ENCODE results near the gene ANKS1A.
A peak's percentile ranks its signal among the peaks of the same experiment; 100 is the strongest.

ANKS1A gene

DNA sequence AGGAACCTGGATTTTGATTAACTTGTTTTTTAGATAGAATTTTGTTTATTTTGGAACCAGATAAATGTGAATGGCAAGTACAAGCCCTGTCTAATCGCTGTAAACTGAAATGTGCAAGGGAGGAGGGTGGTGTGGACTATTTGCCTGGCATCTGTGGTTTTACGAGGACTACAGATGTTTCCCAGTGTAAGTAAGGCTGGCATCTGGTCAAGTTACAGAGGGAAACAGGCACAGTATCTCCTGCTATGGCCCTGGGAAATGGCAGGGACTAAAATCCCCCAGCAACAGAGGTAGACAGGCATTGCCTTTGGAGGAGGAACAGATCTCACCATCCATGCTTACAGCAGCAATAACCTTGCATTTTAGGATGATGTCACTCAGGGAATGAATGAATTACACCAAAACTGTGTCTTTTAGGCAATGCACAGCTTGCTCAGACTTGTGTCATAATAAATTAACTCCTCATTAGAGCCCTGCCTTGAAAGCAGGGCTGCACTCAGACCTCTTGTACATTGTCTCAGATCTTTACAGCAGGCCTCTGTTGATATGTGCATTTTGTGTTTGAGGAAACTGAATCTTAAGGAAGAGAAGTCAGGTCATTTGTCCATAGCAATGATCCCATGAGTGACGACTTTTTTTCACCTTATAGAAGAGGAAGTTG, 155.8 kb downstream of the ANKS1A start:
- DNase-seq: peak; percentile 89

- DNase-seq: no peak
These were observed 157.0 kb downstream of the ANKS1A start for GRCh38 chr6:35046103-35046502.

- no peak for DNase-seq
These were observed 157.8 kb downstream of the ANKS1A start for GRCh38 chr6:35046862-35047261.

- DNase-seq: no peak
These were observed 158.4 kb downstream of the ANKS1A start for GRCh38 chr6:35047265-35048011.

GRCh38 chr6:35048031-35048613, 159.1 kb downstream of the ANKS1A start:
- DNase-seq: no peak

GRCh38 chr6:35048631-35049083, 159.6 kb downstream of the ANKS1A start:
- DNase-seq: no peak

GRCh38 chr6:35049156-35049735, 160.2 kb downstream of the ANKS1A start:
- no peak for DNase-seq

DNA sequence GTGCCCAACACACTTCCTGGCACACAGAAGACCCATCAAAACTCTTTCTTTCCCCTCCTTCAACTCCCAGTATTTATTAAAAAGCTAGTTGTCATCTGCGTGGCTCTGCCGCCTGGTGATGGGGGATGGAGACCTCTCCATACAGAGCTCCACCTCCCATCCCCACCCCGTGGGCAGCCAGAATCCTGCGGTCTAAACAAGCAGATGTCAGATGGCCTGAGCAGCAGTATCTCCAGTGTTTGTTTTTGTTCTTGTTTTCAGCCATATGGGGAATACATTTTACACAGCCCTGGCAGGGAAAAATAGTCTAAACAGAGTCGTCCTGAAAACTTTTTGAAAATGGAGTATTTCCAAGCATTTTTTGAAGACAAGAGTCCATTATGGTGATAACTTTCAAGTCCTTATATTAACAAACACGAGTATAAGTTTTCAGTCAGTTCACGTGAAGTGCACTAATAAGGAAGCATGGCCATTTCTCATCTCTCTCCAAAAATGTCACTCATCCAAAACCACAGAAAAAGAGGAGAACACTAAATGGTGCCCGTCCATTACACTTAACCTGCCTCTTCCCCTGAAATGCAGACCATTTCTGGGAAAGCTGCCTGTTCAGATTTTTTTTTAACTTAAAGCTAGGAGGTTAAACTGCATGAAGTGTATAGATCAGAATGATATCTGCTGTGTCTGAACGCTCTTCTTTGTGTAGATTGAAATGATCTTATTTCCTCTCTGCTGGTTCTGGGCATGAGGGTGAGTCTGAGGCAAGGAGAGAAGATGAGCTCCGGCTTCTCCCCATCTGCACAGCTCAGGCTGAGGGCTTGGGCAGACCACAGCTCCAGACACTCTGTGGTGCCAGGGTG, 161.1 kb downstream of the ANKS1A start:
- peak; percentile 25 for DNase-seq

GRCh38 chr6:35050757-35051330, 161.8 kb downstream of the ANKS1A start:
- no peak for DNase-seq

- DNase-seq: no peak
These were observed 162.3 kb downstream of the ANKS1A start for GRCh38 chr6:35051396-35051795.

DNA sequence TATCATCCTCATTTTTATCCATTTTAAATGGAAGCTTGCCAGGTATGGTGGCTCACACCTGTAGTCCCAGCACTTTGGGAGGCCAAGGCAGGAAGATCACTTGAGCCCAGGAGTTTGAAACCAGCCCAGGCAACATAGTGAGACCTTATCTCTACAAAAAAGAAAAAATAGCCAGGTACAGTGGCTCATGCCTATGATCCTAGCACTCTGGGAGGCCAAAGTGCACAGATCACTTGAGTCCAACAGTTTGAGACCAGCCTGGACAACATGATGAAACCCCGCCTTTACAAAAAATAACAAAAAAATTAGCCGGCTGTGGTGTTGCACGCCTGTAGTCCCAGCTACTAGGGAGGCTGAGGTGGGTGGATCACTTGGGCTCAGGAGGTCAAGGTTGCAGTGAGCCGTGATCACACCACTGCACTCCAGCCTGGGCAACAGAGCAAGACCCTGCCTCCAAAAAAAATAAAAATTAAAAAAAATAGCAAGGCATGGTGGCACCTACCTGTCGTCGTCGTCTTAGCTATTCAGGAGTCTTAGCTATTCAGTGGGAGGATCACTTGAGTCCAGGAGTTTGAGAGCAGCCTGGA, 163.0 kb downstream of the ANKS1A start:
- DNase-seq: no peak

- DNase-seq: no peak
These were observed 163.9 kb downstream of the ANKS1A start for GRCh38 chr6:35052694-35053565.

DNA sequence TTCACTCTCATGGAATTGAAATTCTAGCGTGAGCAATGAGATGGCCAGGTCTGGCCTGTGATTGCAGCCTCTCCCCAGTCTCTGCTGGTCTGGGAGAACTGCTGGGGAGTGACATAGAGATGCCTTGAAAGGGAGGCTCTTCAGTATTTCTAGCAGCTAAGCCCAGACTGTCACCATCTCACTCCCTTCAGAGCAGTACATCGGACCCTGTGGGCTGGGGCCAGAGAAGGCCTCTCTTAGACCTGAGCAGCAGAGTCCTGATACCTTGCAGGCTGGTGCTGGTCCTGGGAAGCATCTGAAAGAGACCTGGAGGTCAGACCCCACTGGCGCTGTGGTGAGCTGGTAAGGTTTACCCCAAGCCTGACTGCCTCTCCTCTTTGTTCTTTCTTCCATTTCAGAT, 164.6 kb downstream of the ANKS1A start:
- no peak for DNase-seq

DNA sequence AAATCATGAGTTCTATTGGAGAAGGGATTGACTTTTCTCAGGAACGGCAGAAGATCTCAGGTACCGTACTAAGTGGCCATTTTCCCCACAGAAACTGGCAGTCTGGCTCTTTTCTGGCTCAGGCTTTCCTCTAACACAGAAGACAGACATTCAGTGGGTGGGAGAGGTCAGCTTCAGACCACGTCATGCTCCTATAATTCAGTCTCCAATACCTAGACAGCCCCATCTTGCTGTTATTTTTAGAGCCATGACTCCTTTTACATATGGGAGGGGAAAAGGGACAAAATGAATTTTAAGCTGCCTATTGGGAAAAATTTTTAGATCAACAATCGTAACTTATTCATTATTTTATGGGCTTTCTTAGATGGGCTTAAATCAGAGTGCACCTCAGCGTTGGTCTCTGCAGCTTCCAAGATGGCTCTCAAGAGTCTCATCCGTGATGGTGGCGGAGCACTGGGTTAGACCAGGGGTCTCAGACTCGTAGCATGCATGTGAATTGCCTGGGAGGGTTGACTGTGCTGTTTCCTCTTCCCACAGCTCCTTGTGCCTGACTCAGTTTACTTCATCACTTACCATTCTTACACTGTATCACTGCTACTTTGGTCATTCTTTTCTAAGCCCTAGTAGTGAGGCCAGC, 165.2 kb downstream of the ANKS1A start:
- no peak for DNase-seq

GRCh38 chr6:35054743-35055130, 165.7 kb downstream of the ANKS1A start:
- DNase-seq: no peak

DNA sequence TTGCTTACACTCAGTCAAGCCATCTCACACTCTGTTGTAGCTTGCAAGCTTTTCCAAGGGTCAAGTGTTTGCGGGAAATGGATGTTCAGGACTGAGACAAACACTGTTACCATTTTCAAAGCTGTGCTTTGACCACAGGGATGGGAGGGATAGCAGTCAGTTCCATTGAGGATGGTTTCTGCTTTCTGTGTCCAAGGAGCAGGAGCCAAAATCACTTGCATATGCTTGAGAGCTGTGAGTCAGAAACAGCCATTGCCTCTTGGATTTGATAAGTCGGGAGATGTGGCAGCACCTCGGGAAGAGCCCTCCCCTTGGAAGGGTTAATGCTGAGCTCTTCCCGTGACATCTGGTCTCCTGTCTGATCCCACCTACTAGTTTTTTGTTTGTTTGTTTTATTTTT, 166.8 kb downstream of the ANKS1A start:
- DNase-seq: no peak

GRCh38 chr6:35056952-35057351, 167.9 kb downstream of the ANKS1A start:
- no peak for DNase-seq

- no peak for DNase-seq
These were observed 168.6 kb downstream of the ANKS1A start for GRCh38 chr6:35057449-35058357.

DNA sequence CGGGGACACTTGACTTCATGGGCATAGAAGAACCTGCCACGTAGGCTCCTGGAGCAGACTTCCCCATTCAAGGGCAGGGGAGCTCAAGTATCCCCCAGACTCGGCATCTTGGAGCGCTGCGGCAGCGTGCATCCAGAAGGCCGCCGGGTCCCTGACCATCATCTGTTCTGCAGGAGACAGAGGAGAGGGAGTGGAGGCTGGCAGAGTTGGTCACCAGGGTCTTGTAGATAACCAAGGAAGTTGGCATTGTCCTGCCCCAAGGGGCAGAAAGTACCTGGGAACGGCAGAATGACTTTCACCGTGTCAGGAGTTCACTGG, 169.3 kb downstream of the ANKS1A start:
- DNase-seq: no peak

Data from COR-L47 (cell line).